ENCODE results near the gene SUCLG2. TPM values are rescaled to one million over a fixed set of nuclear protein-coding genes. Genes with fewer than 3 reads are reported as not detected.

Gene SUCLG2
- polyA plus RNA-seq, 2 of the 4 experiments (the other 2 are of a cell fraction), result 39.8 to 61.3 TPM

- Histone ChIP-seq H3K4me1 (0 out of 3 replicates have a peak, but pooled peaks cover 3% of the 10 kb centered on the region), H3K27ac (no peak overlapping the region), H3K4me3 (no peak overlapping the region), H3K4me2 (no peak overlapping the region), H3K9me3 (no peaks in the 10 kb centered on the region)
- 97% methylated on average over 4 of the region's 4 CpGs for WGBS (ENCODE audit: missing lambda C conversion rate)
- DNase-seq (ENCODE audit: low read depth in 1 of 2, low spot score in 1 of 2), result no peak
- CTCF ChIA-PET, result no interaction called here
- no peak for FAIRE-seq
- no peak for TF ChIP-seq NPAS2 (CRISPR knock-in tag; IDR thresholded peaks at IDR 0.05; ENCODE audit: borderline replicate concordance)
- TF ChIP-seq JUN (IDR thresholded peaks at IDR 0.05), result no peak
- no peak for TF ChIP-seq ELK1 (IDR thresholded peaks at IDR 0.05; ENCODE audit: low read depth, low read length)
- no peak for TF ChIP-seq FOSB (CRISPR knock-in tag; IDR thresholded peaks at IDR 0.05)
- no peak for TF ChIP-seq RAD21 (conservative IDR thresholded peaks at IDR 0.05 in 1 of 2, IDR thresholded peaks at IDR 0.05 in 1 of 2)
- TF ChIP-seq SREBF2 (IDR thresholded peaks at IDR 0.05), result no peak
- no peak for ATAC-seq
- POLR2A ChIA-PET, result no interaction called here
Observed at GRCh38 chr3:67458896-67459530, 195.4 kb downstream of the SUCLG2 start.

DNA sequence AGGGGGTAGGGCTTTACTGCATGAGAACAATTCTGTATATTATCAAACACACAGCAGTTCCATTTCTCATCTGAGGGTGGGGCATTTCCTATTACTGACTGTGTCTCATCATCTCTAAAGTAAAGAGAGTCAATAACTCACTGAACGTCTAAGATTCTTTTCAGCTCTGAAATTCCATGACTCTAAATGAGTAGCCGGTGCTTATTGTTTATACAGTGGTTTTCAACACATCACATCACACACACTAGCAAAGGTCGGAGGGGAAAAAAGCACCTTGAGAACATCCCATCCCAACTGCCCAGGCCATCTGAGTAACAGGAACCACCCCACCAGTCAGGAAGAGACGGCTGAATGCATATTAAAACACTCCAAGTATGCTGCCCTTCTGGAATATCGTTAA, 196.0 kb downstream of the SUCLG2 start:
- Histone ChIP-seq H3K4me1 (0 out of 3 replicates have a peak, but pooled peaks cover 3% of the 10 kb centered on the region), H3K9me3 (no peaks in the 10 kb centered on the region), H3K4me2 (no peak overlapping the region), H3K4me3 (no peak overlapping the region), H3K27ac (no peak overlapping the region)
- no peak for DNase-seq (ENCODE audit: low read depth in 1 of 2, low spot score in 1 of 2)
- no peak for ATAC-seq
- no peak for FAIRE-seq
- TF ChIP-seq POLR2AphosphoS2 (conservative IDR thresholded peaks at IDR 0.05; ENCODE audit: low read length), result no peak
- TF ChIP-seq HOXB5 (CRISPR knock-in tag; IDR thresholded peaks at IDR 0.05), result no peak
- no peak for TF ChIP-seq CHD4 (IDR thresholded peaks at IDR 0.05; ENCODE audit: borderline replicate concordance)
- no peak for TF ChIP-seq KDM5A (IDR thresholded peaks at IDR 0.05)
- TF ChIP-seq SREBF2 (IDR thresholded peaks at IDR 0.05), result no peak
- no peak for TF ChIP-seq BHLHE40 (IDR thresholded peaks at IDR 0.05; ENCODE audit: low read depth, low read length)
- TF ChIP-seq E2F6 (IDR thresholded peaks at IDR 0.05; ENCODE audit: borderline replicate concordance, low read depth), result no peak
- TF ChIP-seq, protein P1, sequence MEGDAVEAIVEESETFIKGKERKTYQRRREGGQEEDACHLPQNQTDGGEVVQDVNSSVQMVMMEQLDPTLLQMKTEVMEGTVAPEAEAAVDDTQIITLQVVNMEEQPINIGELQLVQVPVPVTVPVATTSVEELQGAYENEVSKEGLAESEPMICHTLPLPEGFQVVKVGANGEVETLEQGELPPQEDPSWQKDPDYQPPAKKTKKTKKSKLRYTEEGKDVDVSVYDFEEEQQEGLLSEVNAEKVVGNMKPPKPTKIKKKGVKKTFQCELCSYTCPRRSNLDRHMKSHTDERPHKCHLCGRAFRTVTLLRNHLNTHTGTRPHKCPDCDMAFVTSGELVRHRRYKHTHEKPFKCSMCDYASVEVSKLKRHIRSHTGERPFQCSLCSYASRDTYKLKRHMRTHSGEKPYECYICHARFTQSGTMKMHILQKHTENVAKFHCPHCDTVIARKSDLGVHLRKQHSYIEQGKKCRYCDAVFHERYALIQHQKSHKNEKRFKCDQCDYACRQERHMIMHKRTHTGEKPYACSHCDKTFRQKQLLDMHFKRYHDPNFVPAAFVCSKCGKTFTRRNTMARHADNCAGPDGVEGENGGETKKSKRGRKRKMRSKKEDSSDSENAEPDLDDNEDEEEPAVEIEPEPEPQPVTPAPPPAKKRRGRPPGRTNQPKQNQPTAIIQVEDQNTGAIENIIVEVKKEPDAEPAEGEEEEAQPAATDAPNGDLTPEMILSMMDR (IDR thresholded peaks at IDR 0.05), result no peak
- TF ChIP-seq, protein P2, sequence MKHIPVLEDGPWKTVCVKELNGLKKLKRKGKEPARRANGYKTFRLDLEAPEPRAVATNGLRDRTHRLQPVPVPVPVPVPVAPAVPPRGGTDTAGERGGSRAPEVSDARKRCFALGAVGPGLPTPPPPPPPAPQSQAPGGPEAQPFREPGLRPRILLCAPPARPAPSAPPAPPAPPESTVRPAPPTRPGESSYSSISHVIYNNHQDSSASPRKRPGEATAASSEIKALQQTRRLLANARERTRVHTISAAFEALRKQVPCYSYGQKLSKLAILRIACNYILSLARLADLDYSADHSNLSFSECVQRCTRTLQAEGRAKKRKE (CRISPR knock-in tag; IDR thresholded peaks at IDR 0.05; ENCODE audit: low read depth), result no peak
- TF ChIP-seq RCOR1 (IDR thresholded peaks at IDR 0.05; ENCODE audit: low read depth, low read length), result no peak
- no peak for TF ChIP-seq HMGXB4 (CRISPR knock-in tag; IDR thresholded peaks at IDR 0.05; ENCODE audit: borderline replicate concordance)
- no peak for TF ChIP-seq POLR2A (IDR thresholded peaks at IDR 0.05; ENCODE audit: low read length)
- no peak for TF ChIP-seq MAFK (IDR thresholded peaks at IDR 0.05; ENCODE audit: partially characterized antibody)
- TF ChIP-seq SMC3 (IDR thresholded peaks at IDR 0.05), result no peak
- no peak for TF ChIP-seq NR3C1 (IDR thresholded peaks at IDR 0.05)
- no peak for TF ChIP-seq MYC (IDR thresholded peaks at IDR 0.05; ENCODE audit: borderline replicate concordance, low read length)
- no peak for TF ChIP-seq USF2 (IDR thresholded peaks at IDR 0.05)
- TF ChIP-seq TFCP2L1 (CRISPR knock-in tag; IDR thresholded peaks at IDR 0.05), result no peak
- no peak for TF ChIP-seq ZFP36 (IDR thresholded peaks at IDR 0.05; ENCODE audit: borderline replicate concordance, partially characterized antibody)
- TF ChIP-seq RNF2 (IDR thresholded peaks at IDR 0.05; ENCODE audit: borderline replicate concordance, low read depth), result no peak
- CTCF ChIA-PET, result no interaction called here
- POLR2A ChIA-PET, result no interaction called here
- 81% methylated on average over 5 of the region's 5 CpGs for WGBS (ENCODE audit: missing lambda C conversion rate)
